ENCODE data around the gene SPEM2.
"Not testable (repeated sequence)": the region's sequence is repeated elsewhere in the genome, so short reads cannot be mapped to it uniquely, and the experiment has no call there.

SPEM2 gene

DNA sequence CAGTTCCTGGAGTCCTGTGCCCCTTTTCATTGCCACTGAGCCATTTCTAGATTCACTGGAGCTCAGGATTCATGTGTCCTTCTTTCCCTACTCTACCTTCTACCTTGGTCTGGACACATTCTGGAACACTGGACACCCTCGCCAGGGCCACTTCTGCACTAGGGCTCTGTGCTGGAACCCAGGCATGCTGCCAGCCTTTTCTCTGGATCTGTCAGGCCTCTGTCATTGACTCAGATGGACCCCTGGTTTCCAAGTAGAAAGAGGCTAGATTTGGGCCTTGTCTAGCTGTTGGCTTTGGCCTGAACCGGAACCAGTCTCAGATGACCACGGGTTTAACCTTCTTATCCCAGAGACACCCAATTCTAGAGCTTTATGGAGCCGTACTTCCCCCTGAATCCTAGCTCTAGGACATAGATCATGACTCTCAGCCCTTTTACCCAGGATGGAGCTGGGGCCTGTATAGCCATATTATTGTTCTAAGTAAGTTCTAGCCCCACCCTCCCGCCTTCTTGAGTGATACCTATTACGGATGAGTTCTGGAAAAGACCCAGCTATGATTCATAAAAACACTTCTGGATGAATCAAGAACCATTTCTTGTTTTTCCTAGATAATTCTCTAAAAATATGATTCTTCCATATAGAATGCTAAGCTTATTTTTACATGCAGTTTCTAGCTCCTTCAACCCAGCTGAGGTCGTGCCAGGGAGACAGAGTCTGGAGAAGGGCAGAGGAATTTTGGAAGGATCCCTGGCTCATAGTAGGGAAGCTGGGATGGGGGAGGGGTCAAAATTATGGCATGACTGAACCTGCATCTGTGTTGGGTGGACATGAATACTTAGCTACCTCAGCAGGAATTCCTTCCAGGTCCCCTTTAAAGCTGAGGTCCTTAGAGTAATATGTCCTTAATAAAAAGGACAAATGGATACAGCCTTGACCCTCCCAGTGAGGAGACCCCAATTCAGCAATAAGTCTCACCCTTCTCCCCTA lies 18.4 kb downstream of the SPEM2 start:
- no peak for DNase-seq

DNA sequence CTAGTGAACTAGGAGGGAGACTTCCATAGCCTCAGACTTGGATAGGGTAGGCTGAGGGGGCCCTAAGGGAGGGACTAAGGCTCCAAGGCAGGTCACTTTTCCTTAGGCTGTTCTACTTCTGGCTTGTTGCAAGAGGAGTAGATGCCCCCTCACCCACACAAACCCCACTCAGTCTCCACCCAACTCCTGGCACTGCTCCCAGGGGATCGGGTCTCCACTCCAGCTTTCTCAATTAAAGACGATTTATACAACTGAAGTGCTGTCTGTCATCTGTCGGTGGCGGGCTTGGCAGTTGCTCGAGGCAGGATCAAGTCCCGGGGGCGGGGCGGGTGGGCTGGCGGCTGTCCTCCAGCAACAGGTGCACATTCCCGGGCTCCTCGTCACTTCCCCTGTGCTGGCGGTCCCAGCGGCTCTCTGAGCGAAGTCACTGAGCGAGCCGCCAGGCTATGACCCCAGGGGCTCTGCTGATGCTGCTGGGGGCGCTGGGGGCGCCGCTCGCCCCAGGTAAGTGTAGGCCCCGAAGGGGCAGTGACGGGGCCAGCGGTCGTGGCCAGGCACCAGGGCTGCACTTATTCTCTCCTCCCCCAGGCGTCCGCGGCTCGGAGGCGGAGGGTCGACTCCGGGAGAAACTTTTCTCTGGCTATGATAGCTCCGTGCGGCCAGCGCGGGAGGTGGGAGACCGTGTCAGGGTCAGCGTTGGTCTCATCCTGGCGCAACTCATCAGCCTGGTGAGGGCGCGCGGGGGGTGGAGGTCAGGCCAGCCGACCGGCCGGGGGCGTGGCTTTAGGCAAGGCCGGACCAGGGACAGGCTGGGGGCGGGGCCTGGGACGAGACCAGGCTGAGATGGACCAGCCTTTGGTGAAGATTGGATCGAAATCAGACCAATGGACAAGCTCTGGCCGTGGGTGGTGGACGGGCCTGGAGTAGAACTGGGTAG lies 19.5 kb downstream of the SPEM2 start, which contains the start of gene CHRNB1:
Gene CHRNB1, plus strand, starts transcription at position 380 of the 937 bp plus-strand sequence. Its CDS starts 67 bp downstream, at position 447.
- no peak for DNase-seq

DNA sequence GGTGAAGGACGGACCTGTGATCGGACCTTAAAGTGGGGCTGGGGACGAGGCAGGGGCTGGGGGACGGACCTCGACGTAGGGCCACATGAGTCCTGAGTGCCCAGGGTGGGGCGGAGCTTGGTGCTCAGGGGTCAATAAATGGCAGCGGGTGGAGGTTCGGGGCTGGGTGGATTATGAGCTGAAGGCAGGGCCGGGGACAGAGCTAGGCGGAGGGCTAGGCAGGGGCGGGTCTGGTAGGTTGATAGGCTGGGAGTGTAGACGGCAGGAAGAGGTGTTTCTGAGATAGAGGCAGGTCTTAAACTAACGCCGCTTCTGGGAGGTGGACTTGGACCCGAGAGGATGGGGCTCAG lies 20.2 kb downstream of the SPEM2 start:
- DNase-seq, result peak; percentile 44

- DNase-seq, result no peak
Observed at GRCh38 chr17:7448461-7448860, 23.0 kb downstream of the SPEM2 start.

GRCh38 chr17:7459961-7460545 lies 34.6 kb downstream of the SPEM2 start:
- DNase-seq, result no peak

GRCh38 chr17:7460850-7461660 lies 35.6 kb downstream of the SPEM2 start:
- no peak for DNase-seq

GRCh38 chr17:7462474-7463371 lies 37.3 kb downstream of the SPEM2 start:
- DNase-seq, result no peak

DNA sequence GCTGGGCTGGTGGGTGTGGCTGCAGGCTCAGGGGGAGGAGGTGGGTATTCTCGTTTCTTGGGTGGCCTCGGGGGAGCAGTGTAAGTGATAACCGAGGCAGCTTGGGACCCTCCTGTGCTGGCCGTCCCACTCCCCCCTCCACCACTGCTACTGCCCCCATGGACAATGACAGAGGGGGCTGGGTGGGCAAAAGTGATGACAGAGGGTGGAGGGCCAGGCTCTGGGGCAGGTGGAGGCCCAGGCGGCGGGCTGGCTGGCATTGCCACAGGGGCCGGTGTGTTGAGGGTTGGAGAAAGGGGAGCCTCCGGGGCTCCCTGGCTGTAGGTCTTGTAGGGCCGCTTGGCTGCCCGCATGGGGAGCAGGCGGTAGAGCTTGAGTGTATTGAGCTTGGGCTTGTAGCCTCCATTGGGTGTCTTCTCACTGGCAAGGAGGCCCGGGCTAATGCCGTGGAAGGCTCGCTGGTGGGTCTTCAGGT lies 38.0 kb downstream of the SPEM2 start:
- DNase-seq, result no peak

DNA sequence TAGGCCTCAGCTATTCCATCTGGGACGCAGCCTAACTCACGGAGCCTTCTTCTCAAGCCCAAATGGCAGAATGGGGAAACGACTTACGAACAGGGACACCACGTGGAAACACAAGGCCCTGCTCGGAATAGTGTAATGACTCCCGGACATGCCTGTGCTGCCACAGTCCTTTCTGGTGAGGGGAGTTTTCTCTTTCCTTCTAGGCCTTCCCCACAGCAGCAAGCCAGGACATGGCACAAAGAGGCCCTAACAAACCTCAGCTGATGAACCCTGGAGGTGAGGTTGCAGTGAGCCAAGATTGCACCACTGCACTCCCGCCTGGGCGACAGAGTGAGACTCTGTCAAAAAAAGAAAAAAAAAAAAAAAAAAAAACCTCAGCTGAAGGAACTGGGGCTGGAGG lies 38.7 kb downstream of the SPEM2 start:
- DNase-seq, result no peak

DNA sequence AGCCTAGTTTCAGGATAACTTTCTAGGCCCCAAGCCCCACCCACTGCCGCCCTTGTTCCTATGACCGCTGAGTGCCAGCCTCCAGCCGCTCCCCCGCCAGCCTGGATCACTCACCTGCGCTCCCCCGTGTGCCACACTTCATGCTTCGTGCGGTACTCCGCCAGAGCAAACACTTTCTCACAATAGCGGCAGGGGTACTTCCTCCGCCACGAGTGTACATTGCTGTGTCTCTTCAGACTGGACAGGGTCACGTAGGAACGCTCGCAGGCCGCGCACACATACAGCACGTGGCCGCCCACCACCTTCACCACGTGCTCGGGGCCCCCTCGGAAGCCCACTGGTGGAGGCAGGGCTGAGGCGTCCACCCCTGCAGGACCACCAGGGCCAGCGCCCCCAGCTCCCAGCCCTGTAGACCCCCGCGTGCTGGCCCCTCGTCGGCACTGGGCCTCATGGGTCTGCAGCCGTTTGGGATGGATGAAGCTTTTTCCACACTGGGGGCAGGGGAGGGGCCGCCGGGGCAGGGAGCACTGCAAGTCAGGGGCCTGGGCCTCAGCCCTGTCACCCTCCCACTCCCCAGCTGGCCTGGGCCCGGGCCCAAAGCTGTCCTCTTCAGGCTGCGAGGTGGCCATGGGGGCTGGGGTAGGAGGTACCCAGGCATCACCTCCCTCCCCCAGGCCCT lies 40.3 kb downstream of the SPEM2 start:
- DNase-seq, result no peak

DNA sequence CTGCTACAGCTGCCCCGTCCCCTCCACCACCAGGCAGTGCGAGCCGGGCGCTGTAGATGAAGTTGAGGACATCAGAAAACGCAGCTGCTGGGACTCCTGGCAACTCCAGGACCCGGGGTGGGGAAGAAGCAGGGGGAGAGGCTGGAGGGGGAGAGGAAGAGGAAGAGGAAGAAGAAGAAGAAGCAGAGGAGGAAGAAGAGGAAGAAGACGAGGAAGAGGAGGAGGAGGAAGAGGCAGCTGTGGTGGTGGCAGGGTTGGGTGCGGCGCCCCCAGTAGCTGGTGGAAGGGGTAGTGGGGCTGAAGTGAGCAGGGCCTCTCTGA lies 40.9 kb downstream of the SPEM2 start:
- DNase-seq, result no peak

GRCh38 chr17:7466639-7467341 lies 41.4 kb downstream of the SPEM2 start:
- DNase-seq, result no peak

DNA sequence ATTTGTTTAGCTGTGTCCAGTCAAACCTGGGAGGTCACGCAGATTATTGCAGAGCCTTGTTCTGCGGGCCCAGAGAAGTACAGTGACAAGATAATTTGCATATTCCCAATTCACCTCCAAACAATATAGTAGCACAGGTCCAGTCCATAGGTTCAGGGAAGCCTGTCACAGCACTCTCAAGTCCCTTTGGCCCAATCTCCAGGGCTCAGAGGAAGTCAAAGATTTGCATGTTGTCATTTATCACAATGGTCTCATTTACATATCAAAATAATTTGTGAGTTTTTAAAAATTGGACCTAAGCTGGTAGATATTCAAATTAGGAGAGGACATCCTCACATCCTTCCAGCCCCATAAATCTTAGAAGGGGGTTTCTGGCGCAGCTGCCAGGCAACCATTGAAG lies 42.1 kb downstream of the SPEM2 start:
- no peak for DNase-seq

DNA sequence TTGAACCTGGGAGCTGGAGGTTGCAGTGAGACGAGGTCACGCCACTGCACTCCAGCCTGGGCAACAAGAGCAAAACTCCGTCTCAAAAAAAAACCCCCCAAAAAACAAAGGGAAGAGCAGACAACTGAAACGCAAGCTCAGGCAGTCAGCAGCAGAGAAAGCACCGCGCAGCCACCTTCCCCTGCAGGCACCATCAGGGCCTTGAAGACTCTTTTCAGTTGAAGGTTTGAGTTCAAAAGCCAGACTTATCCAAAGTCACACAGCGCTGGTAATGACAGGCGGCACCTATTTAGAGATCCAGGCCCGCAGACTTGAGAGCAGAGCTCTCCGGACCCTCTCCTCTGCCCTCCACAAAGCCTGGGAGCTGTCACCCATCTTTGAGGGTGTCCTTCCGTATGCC lies 42.9 kb downstream of the SPEM2 start:
- DNase-seq, result no peak

- no peak for DNase-seq
Observed at GRCh38 chr17:7468804-7469389, 43.5 kb downstream of the SPEM2 start.

- DNase-seq, result not testable (repeated sequence)
Observed at GRCh38 chr17:7469843-7470242, 44.4 kb downstream of the SPEM2 start.

DNA sequence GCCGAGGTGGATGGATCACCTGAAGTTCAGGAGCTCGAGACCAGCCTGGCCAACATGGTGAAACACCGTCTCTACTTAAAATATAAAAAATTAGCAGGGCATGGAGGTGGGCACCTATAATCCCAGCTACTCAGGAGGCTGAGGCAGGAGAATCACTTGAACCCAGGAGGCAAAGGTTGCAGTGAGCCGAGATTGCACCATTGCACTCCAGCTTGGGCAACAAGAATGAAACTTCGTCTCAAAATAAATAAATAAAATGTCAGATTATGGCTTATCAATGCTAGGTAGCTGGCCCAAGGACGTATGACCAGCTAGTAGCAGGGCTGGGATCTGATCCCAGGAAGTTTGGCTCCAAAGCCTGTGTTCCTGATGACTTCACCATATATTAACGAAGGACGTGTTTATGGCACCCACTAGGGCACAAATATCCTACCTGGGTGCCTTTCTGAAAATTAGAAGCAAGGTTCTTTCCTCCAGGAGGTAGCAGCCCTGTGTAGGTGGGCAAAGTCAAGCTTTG lies 45.1 kb downstream of the SPEM2 start:
- DNase-seq, result not testable (repeated sequence)

- DNase-seq, result no peak
Observed at GRCh38 chr17:7471729-7472128, 46.3 kb downstream of the SPEM2 start.

- not testable (repeated sequence) for DNase-seq
Observed at GRCh38 chr17:7474767-7475166, 49.4 kb downstream of the SPEM2 start.
